Vagina (tissue), 2 donors: Measurements from ENCODE around the gene SMC1B.

Experiments used
- CTCF ChIP-seq, 3 experiments: fragments of 450-650 bp in 2 of 3; fragments of 200-600 bp in 1 of 3; sonication (generic) in 1 of 3; IDR thresholded peaks; one replicate each; pipeline ENCODE4 v1.5.1; 2017 to 2019; ENCODE audit warnings: antibody characterized with exemption in 3 of 3, mild to moderate bottlenecking in 2 of 3, moderate library complexity in 2 of 3
- POLR2A ChIP-seq, 2 donors: fragments of 450-650 bp; IDR thresholded peaks; one replicate each; pipeline ENCODE4 v1.6.1; 2017; ENCODE audit warnings: antibody characterized with exemption in 2 of 2, mild to moderate bottlenecking in 2 of 2, moderate library complexity in 2 of 2
- POLR2AphosphoS5 ChIP-seq, 2 donors: sonication (generic); formaldehyde crosslinking; IDR thresholded peaks; one replicate each; pipeline ENCODE4 v1.9.0; 2017; ENCODE audit warnings: antibody characterized with exemption in 2 of 2, mild to moderate bottlenecking in 2 of 2, low read depth in 1 of 2; ENCODE audit not compliant: insufficient read depth in 1 of 2

- TF ChIP-seq POLR2AphosphoS5 (IDR thresholded peaks at IDR 0.05; ENCODE audit: insufficient read depth in 1 of 2, low read depth in 1 of 2) (peak in 1 of 2 donors; percentile 37), CTCF (IDR thresholded peaks at IDR 0.05) (no peak), POLR2A (IDR thresholded peaks at IDR 0.05) (no peak)
Measured at GRCh38 chr22:45424241-45424731, 10.9 kb upstream of the SMC1B start.
